HCT116 (cell line): ENCODE measurements around the gene MECP2. TPM values are rescaled to one million over a fixed set of nuclear protein-coding genes. Genes with fewer than 3 reads are reported as not detected.

Source experiments
- ATAC-seq: fragments of 200-7000 bp; cut with Tn5 transposase; 2 replicates; pipeline ENCODE4 v1.9.1; 2020; ENCODE audit warnings: mild to moderate bottlenecking, moderate library complexity
- BruUV-seq: library from RNA; stranded (reverse); fragments of 400-500 nt; replicated peaks from 2 replicates; lab custom pipeline; 2021; lab: Mats Ljungman, UMichigan
- CTCF ChIA-PET: fragments of 300-600 bp; sonication (Branson Sonifier 250); formaldehyde crosslinking; loops from one replicate; lab custom pipeline; 2021; ENCODE audit warnings: antibody characterized with exemption; lab: Charles Lee
- POLR2A ChIA-PET: fragments of 300-600, 350-600 bp; sonication (Branson Sonifier 250); formaldehyde crosslinking; loops from one replicate; lab custom pipeline; 2021; ENCODE audit warnings: antibody characterized with exemption; lab: Charles Lee
- RAD21 ChIA-PET, 2 experiments: fragments of 300-600 bp; sonication (Branson Sonifier 250); formaldehyde crosslinking; loops; one replicate each; lab custom pipeline; 2023; ENCODE audit warnings: low total read pairs in 2 of 2; ENCODE audit not compliant: uncharacterized antibody in 2 of 2, unreplicated experiment in 2 of 2, low non-redundant PET in 1 of 2; lab: Charles Lee
- DNase-seq: peaks from one replicate; pipeline ENCODE4 v3.0.0-alpha.2; 2010; ENCODE audit warnings: low read depth, low spot score
- H2AFZ ChIP-seq: fragments of 200-600 bp; shearing (Covaris generic), sonication (generic); 2 replicates; pipeline ENCODE4 v1.6.1; 2017; ENCODE audit warnings: low read depth, mixed run types, mixed read lengths, antibody characterized with exemption, low read length; ENCODE audit not compliant: poor library complexity, severe bottlenecking
- H3K27ac ChIP-seq: 2 replicates; pipeline ENCODE4 v1.5.1; 2012; ENCODE audit warnings: low read depth, low read length
- H3K27me3 ChIP-seq: fragments of 200-600 bp; sonication (generic); 2 replicates; pipeline ENCODE4 v1.6.1; 2016; ENCODE audit warnings: mixed run types, low read length, mixed read lengths; ENCODE audit not compliant: insufficient read depth
- H3K36me3 ChIP-seq, 2 experiments: fragments of 200-500 bp in 1 of 2; fragments of 200-600 bp in 1 of 2; sonication (Bioruptor generic) in 1 of 2; sonication (generic) in 1 of 2; 2 replicates each; pipeline versions ENCODE4 v1.5.1 to v1.6.1; 2014 to 2016; ENCODE audit warnings: low read length in 2 of 2, inconsistent platforms in 1 of 2, mixed read lengths in 1 of 2, mixed run types in 1 of 2; ENCODE audit not compliant: insufficient read depth in 2 of 2, control insufficient read depth in 1 of 2
- H3K4me1 ChIP-seq, 2 experiments: fragments of 200-600 bp in 1 of 2; sonication (generic) in 1 of 2; 2 replicates each; pipeline versions ENCODE4 v1.5.1 to v1.6.1; 2012 to 2017; ENCODE audit warnings: low read length in 2 of 2, inconsistent platforms in 1 of 2, mild to moderate bottlenecking in 1 of 2, mixed read lengths in 1 of 2, mixed run types in 1 of 2, moderate library complexity in 1 of 2; ENCODE audit not compliant: insufficient read depth in 2 of 2, control insufficient read depth in 1 of 2
- H3K4me2 ChIP-seq: fragments of 200-600 bp; sonication (generic); 2 replicates; pipeline ENCODE4 v1.6.1; 2017; ENCODE audit warnings: mixed run types, low read length, mixed read lengths
- H3K4me3 ChIP-seq, 2 experiments: fragments of 200-600 bp in 1 of 2; sonication (generic) in 1 of 2; replicated peaks in 1 of 2; 2 replicates each; pipeline ENCODE4 v1.5.1; 2011 to 2016; ENCODE audit warnings: low read length in 2 of 2, control low read depth in 1 of 2, low read depth in 1 of 2, mild to moderate bottlenecking in 1 of 2, mixed read lengths in 1 of 2, mixed run types in 1 of 2
- H3K79me2 ChIP-seq: fragments of 200-600 bp; sonication (generic); 2 replicates; pipeline ENCODE4 v1.6.1; 2017; ENCODE audit warnings: mild to moderate bottlenecking, mixed run types, low read length, moderate library complexity, mixed read lengths; ENCODE audit not compliant: insufficient read depth
- H3K9ac ChIP-seq: fragments of 200-600 bp; sonication (generic); 2 replicates; pipeline ENCODE4 v1.6.1; 2016; ENCODE audit warnings: low read length, mixed read lengths
- H3K9me2 ChIP-seq: fragments of 200-600 bp; sonication (generic), shearing (Covaris generic); 2 replicates; pipeline ENCODE4 v1.6.1; 2017; ENCODE audit warnings: mixed run types, mild to moderate bottlenecking, moderate library complexity; ENCODE audit not compliant: insufficient read depth
- H3K9me3 ChIP-seq, 2 experiments: fragments of 200-500 bp in 1 of 2; fragments of 200-600 bp in 1 of 2; sonication (Bioruptor generic) in 1 of 2; sonication (generic) in 1 of 2; 2 replicates each; pipeline ENCODE4 v1.6.1; 2014 to 2017; ENCODE audit warnings: low read length in 2 of 2, mixed read lengths in 2 of 2, inconsistent platforms in 1 of 2, low read depth in 1 of 2, mild to moderate bottlenecking in 1 of 2, mixed run types in 1 of 2, moderate library complexity in 1 of 2; ENCODE audit not compliant: control insufficient read depth in 1 of 2, insufficient read depth in 1 of 2
- H4K20me1 ChIP-seq: fragments of 200-600 bp; sonication (generic), shearing (Covaris generic); 2 replicates; pipeline ENCODE4 v1.6.1; 2017; ENCODE audit warnings: mixed run types, mild to moderate bottlenecking, moderate library complexity; ENCODE audit not compliant: insufficient read depth
- CBX3 ChIP-seq: IDR thresholded peaks from 2 replicates; pipeline ENCODE4 v1.6.1; 2012; ENCODE audit warnings: low read depth
- ELF1 ChIP-seq: IDR thresholded peaks from 2 replicates; pipeline ENCODE4 v1.6.1; 2012; ENCODE audit warnings: low read depth, borderline replicate concordance
- FOSL1 ChIP-seq: IDR thresholded peaks from 2 replicates; pipeline ENCODE4 v1.6.1; 2012; ENCODE audit warnings: low read depth
- JUND ChIP-seq: IDR thresholded peaks from 2 replicates; pipeline ENCODE4 v1.6.1; 2012
- MAX ChIP-seq: IDR thresholded peaks from 2 replicates; pipeline ENCODE4 v1.6.1; 2012
- POLR2A ChIP-seq: IDR thresholded peaks from 2 replicates; pipeline ENCODE4 v1.7.0; 2011; ENCODE audit warnings: borderline replicate concordance; ENCODE audit not compliant: insufficient read depth, insufficient read length; ENCODE audit errors: extremely low read depth
- RAD21 ChIP-seq: IDR thresholded peaks from 2 replicates; pipeline ENCODE4 v1.6.1; 2012; ENCODE audit warnings: low read depth, mild to moderate bottlenecking
- REST ChIP-seq: IDR thresholded peaks from 2 replicates; pipeline ENCODE4 v1.6.1; 2012; ENCODE audit warnings: low read depth
- SIN3A ChIP-seq: IDR thresholded peaks from 2 replicates; pipeline ENCODE4 v1.6.1; 2012; ENCODE audit warnings: low read depth
- SP1 ChIP-seq: IDR thresholded peaks from 2 replicates; pipeline ENCODE4 v1.6.1; 2012; ENCODE audit warnings: low read depth
- SRF ChIP-seq: IDR thresholded peaks from 2 replicates; pipeline ENCODE4 v1.6.1; 2012; ENCODE audit warnings: low read depth
- TCF7L2 ChIP-seq: IDR thresholded peaks from 2 replicates; pipeline ENCODE4 v1.7.0; 2011; ENCODE audit warnings: borderline replicate concordance, inconsistent platforms; ENCODE audit not compliant: insufficient read depth, insufficient read length; ENCODE audit errors: extremely low read depth
- ZFX ChIP-seq: fragments of 450-650 bp; IDR thresholded peaks from 2 replicates; pipeline ENCODE4 v1.6.1; 2017
- intact Hi-C: fragments of 100-400 bp; cut with micrococcal nuclease; formaldehyde crosslinking; loops from 2 replicates; pipeline ENCODE4 v1.10.0; 2022
- total RNA-seq: library from RNA; stranded (reverse); gene quantifications from one replicate; pipeline ENCODE4 v1.2.1, GENCODE V29; 2021; ENCODE audit not compliant: unreplicated experiment
- TF ChIP-seq, protein P1 (sequence below): IDR thresholded peaks from 2 replicates; pipeline ENCODE4 v1.6.1; 2011; ENCODE audit warnings: mild to moderate bottlenecking, low read length, moderate library complexity; ENCODE audit not compliant: insufficient replicate concordance; ENCODE audit errors: extremely low read depth

MECP2 gene
- total RNA-seq, 1 experiment from 2014 or later = 32.4 TPM

DNA sequence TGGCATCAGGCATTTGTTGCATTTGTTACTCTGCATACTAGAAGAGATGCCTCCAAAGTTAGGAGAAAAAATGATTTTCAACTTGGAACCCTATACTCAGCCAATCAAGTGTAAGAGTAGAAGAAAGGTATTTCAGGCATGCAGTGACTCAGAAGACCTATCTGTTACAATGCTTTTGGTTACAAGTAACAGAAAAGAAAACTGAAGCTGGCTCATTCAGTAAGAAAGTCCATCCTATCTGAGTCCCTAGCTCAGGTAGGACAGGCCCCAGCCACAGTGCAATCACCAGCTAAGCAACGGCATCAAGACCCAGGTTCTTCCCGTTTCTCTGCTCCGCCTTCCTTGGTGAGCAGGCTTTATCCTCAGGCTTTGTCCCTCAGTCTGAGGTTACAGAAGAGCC, 23.3 kb downstream of the MECP2 start:
- H3K36me3 ChIP-seq = no peaks in the 10 kb centered on the region
- no peak overlapping the region for H3K4me3 ChIP-seq
- BruUV-seq = no TSS peak
- no peaks in the 10 kb centered on the region for H3K27me3 ChIP-seq
- peak; percentile 87 for ATAC-seq
- H4K20me1 ChIP-seq = no peaks in the 10 kb centered on the region
- ChIA-PET POLR2A (no interaction called here), CTCF (no interaction called here), RAD21 (no interaction called here)
- H3K79me2 ChIP-seq = peaks cover 79% of the 10 kb centered on the region
- H3K4me2 ChIP-seq = peak overlapping the region; percentile 59
- H3K9ac ChIP-seq = peak overlapping the region; percentile 25
- peak overlapping the region; percentile 42; the same call in 1 of the 2 replicates for H3K27ac ChIP-seq
- intact Hi-C loops = no loop called here
- H3K9me2 ChIP-seq = no peaks in the 10 kb centered on the region
- no peak for TF ChIP-seq MAX
- TF ChIP-seq SRF = no peak
- no peak for TF ChIP-seq ZFX
- TF ChIP-seq ELF1 = no peak
- no peak for TF ChIP-seq JUND
- TF ChIP-seq RAD21 = no peak
- no peak overlapping the region for H2AFZ ChIP-seq
- H3K4me1 ChIP-seq = peaks cover 16 to 19% of the 10 kb centered on the region in 2 experiments
- H3K9me3 ChIP-seq = no peaks in the 10 kb centered on the region
- no peak for DNase-seq

DNA sequence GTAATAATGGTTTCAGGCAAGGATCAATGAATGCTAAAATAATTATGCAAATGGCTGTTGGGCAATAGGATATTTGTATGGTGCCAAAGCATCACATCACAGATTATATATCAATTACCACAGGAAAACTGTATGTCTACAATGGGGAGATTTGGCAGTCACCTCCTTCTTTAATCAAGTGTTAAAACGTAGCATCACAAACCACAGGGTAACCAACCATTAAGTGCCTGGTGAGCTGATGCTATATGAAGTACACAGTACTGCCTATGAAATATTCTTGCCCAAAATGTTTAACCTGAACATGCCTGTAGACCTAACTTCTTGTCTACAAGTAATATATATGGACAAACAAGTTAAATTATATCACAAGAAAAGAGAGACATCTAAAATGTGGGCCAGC, 25.3 kb downstream of the MECP2 start:
- intact Hi-C loops = no loop called here
- CTCF ChIA-PET = no interaction called here
- no peak for ATAC-seq
- Histone ChIP-seq H3K27me3 (no peaks in the 10 kb centered on the region), H3K79me2 (peaks cover 82% of the 10 kb centered on the region), H3K9me2 (no peaks in the 10 kb centered on the region), H3K4me1 (peaks cover 16 to 19% of the 10 kb centered on the region in 2 experiments), H3K9ac (no peak overlapping the region), H4K20me1 (no peaks in the 10 kb centered on the region), H2AFZ (no peak overlapping the region), H3K27ac (no peak overlapping the region), H3K9me3 (no peaks in the 10 kb centered on the region), H3K4me3 (no peak overlapping the region), H3K36me3 (no peaks in the 10 kb centered on the region), H3K4me2 (no peak overlapping the region)
- no TSS peak for BruUV-seq
- DNase-seq = no peak
- RAD21 ChIA-PET = no interaction called here
- POLR2A ChIA-PET = no interaction called here
- TF ChIP-seq FOSL1 = no peak
- TF ChIP-seq REST = no peak
- TF ChIP-seq POLR2A = no peak
- TF ChIP-seq ZFX = no peak
- TF ChIP-seq CBX3 = no peak
- TF ChIP-seq SIN3A = no peak
- TF ChIP-seq TCF7L2 = no peak
- TF ChIP-seq SP1 = no peak
- TF ChIP-seq, protein P1, sequence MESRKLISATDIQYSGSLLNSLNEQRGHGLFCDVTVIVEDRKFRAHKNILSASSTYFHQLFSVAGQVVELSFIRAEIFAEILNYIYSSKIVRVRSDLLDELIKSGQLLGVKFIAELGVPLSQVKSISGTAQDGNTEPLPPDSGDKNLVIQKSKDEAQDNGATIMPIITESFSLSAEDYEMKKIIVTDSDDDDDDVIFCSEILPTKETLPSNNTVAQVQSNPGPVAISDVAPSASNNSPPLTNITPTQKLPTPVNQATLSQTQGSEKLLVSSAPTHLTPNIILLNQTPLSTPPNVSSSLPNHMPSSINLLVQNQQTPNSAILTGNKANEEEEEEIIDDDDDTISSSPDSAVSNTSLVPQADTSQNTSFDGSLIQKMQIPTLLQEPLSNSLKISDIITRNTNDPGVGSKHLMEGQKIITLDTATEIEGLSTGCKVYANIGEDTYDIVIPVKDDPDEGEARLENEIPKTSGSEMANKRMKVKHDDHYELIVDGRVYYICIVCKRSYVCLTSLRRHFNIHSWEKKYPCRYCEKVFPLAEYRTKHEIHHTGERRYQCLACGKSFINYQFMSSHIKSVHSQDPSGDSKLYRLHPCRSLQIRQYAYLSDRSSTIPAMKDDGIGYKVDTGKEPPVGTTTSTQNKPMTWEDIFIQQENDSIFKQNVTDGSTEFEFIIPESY = no peak
- TF ChIP-seq JUND = no peak
- no peak for TF ChIP-seq RAD21
- TF ChIP-seq ELF1 = no peak
